ENCODE data around the gene HPCAL1.

HPCAL1 gene

GRCh38 chr2:10428924-10429323, 126.2 kb downstream of the HPCAL1 start:
- CTCF ChIA-PET, result interaction anchor here (1.5 kb wide), 3 partner anchors 20 to 356 kb away, joined by 3 to 5 read pairs (median 5); no protein-coding TSS in a partner anchor
- POLR2A ChIA-PET, result no interaction called here
- TF ChIP-seq, protein P1, sequence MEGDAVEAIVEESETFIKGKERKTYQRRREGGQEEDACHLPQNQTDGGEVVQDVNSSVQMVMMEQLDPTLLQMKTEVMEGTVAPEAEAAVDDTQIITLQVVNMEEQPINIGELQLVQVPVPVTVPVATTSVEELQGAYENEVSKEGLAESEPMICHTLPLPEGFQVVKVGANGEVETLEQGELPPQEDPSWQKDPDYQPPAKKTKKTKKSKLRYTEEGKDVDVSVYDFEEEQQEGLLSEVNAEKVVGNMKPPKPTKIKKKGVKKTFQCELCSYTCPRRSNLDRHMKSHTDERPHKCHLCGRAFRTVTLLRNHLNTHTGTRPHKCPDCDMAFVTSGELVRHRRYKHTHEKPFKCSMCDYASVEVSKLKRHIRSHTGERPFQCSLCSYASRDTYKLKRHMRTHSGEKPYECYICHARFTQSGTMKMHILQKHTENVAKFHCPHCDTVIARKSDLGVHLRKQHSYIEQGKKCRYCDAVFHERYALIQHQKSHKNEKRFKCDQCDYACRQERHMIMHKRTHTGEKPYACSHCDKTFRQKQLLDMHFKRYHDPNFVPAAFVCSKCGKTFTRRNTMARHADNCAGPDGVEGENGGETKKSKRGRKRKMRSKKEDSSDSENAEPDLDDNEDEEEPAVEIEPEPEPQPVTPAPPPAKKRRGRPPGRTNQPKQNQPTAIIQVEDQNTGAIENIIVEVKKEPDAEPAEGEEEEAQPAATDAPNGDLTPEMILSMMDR (IDR thresholded peaks at IDR 0.05; ENCODE audit: control extremely low read depth, extremely low read depth, low read depth, missing control alignments), result no peak
- no peak for DNase-seq (ENCODE audit: extremely low spot score)

DNA sequence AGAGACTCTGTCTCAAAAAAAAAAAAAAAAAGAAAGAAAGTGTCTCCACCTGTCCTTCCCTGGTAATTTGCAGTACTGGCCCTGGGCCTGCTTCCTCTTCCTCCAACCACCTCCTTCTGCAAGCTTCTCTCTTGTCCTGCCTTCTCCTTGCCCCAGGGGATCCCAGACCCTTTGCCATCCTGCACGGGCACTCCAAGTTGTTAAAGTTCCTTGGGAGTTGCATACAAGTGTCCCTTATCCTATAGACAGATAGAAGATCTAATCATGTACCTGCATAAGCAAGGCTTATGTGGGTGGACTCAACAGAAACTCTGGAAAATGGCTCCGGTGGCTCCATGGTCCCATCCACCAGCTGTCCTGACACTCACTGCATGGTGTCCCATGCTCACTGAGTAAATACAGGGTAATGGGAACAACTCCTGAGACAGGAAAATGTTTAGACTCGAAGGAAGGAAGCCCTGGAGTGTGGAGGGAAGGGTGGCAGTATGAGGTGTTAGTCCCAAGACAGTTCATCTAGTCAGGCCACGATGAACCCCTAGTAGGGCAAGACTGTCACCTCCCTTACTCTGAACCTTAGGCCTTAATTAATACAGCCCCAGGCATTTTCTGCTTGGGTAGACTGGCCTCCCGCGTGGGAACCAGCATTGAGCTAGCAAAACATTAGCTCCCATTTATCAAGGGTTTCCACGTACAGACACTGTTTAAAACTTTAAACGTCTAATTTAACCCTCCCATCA, 128.3 kb downstream of the HPCAL1 start:
- ChIA-PET POLR2A (interaction anchor here (0.7 kb wide), 1 partner anchor 339 kb away, joined by 6 read pairs; no protein-coding TSS in a partner anchor), CTCF (interaction anchor here (0.7 to 10.7 kb wide), 8 partner anchors 10 to 358 kb away, joined by 3 to 181 read pairs (median 18); partner anchors contain the start of genes ODC1 and RRM2)
- DNase-seq (ENCODE audit: extremely low spot score), result no peak
- TF ChIP-seq, protein P1 (IDR thresholded peaks at IDR 0.05; ENCODE audit: control extremely low read depth, extremely low read depth, low read depth, missing control alignments), result no peak

DNA sequence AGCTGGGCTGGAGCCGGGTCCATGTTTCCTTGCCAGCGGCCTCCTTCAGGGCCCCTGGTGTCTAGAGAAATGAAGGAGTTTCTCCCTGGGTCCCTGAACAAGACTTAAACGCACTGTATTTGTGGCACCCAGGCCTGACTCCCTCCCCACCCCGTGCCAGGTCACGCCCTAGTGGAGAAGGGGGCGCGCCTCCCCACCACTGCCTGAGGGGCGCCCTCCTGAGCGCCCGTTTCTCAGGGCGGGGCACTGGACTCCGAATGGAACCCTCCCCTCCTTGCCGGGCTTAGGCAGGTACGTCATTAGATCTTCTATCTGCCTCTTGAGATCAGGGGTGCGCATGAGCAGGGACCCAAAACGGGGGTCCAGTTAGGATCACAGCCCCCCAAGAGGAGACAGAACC, 129.1 kb downstream of the HPCAL1 start:
- CTCF ChIA-PET, result interaction anchor here (0.7 to 10.7 kb wide), 6 partner anchors 16 to 359 kb away, joined by 3 to 181 read pairs (median 79); partner anchors contain the start of genes ODC1 and RRM2
- TF ChIP-seq, protein P1 (IDR thresholded peaks at IDR 0.05; ENCODE audit: control extremely low read depth, extremely low read depth, low read depth, missing control alignments), result no peak
- POLR2A ChIA-PET, result no interaction called here
- DNase-seq (ENCODE audit: extremely low spot score), result no peak

DNA sequence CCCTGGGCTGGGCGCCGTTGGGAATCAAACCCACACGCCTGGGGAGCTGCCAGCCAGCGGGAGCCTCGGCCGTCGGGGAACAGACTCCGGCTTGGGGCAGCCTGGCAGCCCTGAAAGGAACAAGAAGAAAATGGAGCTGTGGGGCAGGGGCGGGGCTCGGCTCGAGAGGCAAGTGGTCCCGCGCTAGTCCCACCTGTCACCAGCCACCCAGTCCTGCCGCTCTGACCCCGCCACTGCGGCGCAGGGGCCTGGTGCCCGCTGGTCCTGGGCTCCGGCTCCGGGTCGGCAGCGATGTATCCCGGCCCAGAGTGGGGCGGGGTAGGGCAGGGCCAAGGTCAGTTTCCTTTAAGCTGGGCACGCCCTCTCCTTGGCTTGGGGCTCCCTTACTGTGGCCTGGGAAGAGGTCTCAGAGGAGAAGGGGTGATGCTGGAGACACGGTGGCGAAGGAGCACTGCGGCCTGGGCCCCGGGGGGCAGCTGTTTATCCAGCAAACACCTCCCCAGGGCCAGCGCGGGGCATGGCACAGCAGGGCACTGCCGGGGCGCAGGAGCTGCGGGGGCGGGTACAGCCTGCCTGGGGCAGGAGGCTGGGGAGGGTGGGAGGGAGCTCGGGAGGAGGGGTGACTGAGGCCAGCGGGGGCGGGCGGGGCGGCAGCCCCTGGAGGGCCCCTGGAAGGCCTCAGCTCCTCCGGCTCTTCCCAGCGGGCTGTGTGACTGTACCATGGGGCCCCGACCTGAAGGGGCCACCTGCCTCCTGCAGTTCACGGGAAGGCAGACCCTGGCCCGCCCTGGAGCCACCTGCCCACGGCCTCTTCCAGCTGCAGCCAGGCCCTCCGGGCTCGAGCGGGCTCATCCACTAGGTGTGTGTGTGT, 129.8 kb downstream of the HPCAL1 start:
- no peak for DNase-seq (ENCODE audit: extremely low spot score)
- ChIA-PET POLR2A (interaction anchor here (0.8 to 1.7 kb wide), 2 partner anchors 16 to 24 kb away, joined by 3 to 8 read pairs; partner anchors contain the start of gene ODC1), CTCF (interaction anchor here (1.0 to 10.7 kb wide), 7 partner anchors 15 to 360 kb away, joined by 3 to 181 read pairs (median 61); partner anchors contain the start of genes HPCAL1, ODC1 and RRM2)
- TF ChIP-seq, protein P1 (IDR thresholded peaks at IDR 0.05; ENCODE audit: control extremely low read depth, extremely low read depth, low read depth, missing control alignments), result no peak

GRCh38 chr2:10433264-10433946, 130.7 kb downstream of the HPCAL1 start:
- TF ChIP-seq, protein P1 (IDR thresholded peaks at IDR 0.05; ENCODE audit: control extremely low read depth, extremely low read depth, low read depth, missing control alignments), result no peak
- CTCF ChIA-PET, result interaction anchor here (0.8 to 10.7 kb wide), 12 partner anchors 8 to 361 kb away, joined by 3 to 181 read pairs (median 31); partner anchors contain the start of genes HPCAL1, ODC1 and RRM2
- no peak for DNase-seq (ENCODE audit: extremely low spot score)
- POLR2A ChIA-PET, result interaction anchor here (1.7 kb wide), 1 partner anchor 15 kb away, joined by 8 read pairs; the partner anchor contains the start of gene ODC1

Measured in GM10248 (cell line).